Breast epithelium (tissue), 4 donors: ENCODE measurements around the gene RGS3. TPM values are rescaled to one million over a fixed set of nuclear protein-coding genes. Genes with fewer than 3 reads are reported as not detected.

Source experiments
- DNase-seq, 2 donors: peaks; one replicate each; pipeline ENCODE4 v3.0.0-alpha.2; 2019; ENCODE audit warnings: low spot score in 2 of 2
- H3K27ac ChIP-seq, 2 donors: fragments of 200-600 bp; sonication (generic) in 1 of 2; one replicate each; pipeline ENCODE4 v1.5.1; 2016 to 2019; ENCODE audit warnings: mild to moderate bottlenecking in 1 of 2
- H3K27me3 ChIP-seq, 2 donors: fragments of 200-600 bp; sonication (generic) in 1 of 2; one replicate each; pipeline versions ENCODE4 v1.5.1 to v1.6.0; 2017 to 2019; ENCODE audit warnings: control low read depth in 1 of 2, mild to moderate bottlenecking in 1 of 2
- H3K36me3 ChIP-seq: fragments of 200-600 bp; one replicate; pipeline ENCODE4 v1.5.1; 2019
- H3K4me1 ChIP-seq, 2 donors: fragments of 200-600 bp; sonication (generic); one replicate each; pipeline ENCODE4 v1.5.1; 2016 to 2019; ENCODE audit warnings: control low read depth in 1 of 2
- H3K4me3 ChIP-seq, 3 donors: fragments of 200-600 bp; sonication (generic); 1 replicate in 2 of 3; 2 replicates in 1 of 3; pipeline ENCODE4 v1.5.1; 2016 to 2019; ENCODE audit warnings: mild to moderate bottlenecking in 3 of 3, moderate library complexity in 2 of 3
- H3K9me3 ChIP-seq, 2 donors: fragments of 200-600 bp; sonication (generic) in 1 of 2; one replicate each; pipeline ENCODE4 v1.5.1; 2016 to 2019; ENCODE audit warnings: control low read depth in 1 of 2
- intact Hi-C: fragments of 100-400 bp; cut with DNase I; formaldehyde crosslinking; loops from one replicate; pipeline ENCODE4 v1.15.1; 2023; ENCODE audit warnings: low total_unique reads
- total RNA-seq, 3 donors: library from RNA; depleted of rRNA; stranded (reverse); fragments of >200 nt; gene quantifications; one replicate each; pipeline ENCODE4 v1.1.0, GENCODE V29; 2016
- TF ChIP-seq, protein P1 (sequence below), 3 donors: fragments of 450-650 bp; IDR thresholded peaks; one replicate each; pipeline ENCODE4 v1.5.1; 2016 to 2017; ENCODE audit warnings: antibody characterized with exemption in 3 of 3, mild to moderate bottlenecking in 3 of 3, moderate library complexity in 3 of 3

Gene RGS3
- total RNA-seq, 3 donors from 2014 or later: 31.7 to 49.0 (median 35.4) TPM

DNA sequence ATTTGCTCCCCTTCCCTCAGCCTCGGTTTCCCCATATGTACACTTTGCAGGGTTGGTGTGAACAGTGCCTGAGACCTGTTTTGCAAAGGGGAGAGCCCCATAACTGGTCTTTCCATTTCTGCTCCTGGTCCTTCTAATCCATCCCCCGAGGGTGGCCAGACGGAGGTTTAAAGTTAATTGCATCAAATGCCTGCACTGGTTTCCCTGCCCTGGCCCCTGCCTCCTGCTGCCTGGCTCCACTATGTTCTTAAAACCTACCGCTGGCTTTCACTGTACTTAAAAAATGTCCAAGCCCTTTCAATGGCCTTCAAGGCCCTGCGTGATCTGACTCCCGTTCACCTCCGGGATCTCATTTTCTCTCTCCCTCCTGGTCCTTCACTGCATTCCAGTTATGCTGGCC is 183.0 kb downstream of the RGS3 start:
- DNase-seq: peak in 1 of 2 donors; percentile 2
- Histone ChIP-seq H3K36me3 (no peaks in the 10 kb centered on the region), H3K9me3 (no peaks in the 10 kb centered on the region), H3K4me3 (no peak overlapping the region), H3K4me1 (no peaks in the 10 kb centered on the region), H3K27ac (no peak overlapping the region), H3K27me3 (no peaks in the 10 kb centered on the region)
- TF ChIP-seq, protein P1, sequence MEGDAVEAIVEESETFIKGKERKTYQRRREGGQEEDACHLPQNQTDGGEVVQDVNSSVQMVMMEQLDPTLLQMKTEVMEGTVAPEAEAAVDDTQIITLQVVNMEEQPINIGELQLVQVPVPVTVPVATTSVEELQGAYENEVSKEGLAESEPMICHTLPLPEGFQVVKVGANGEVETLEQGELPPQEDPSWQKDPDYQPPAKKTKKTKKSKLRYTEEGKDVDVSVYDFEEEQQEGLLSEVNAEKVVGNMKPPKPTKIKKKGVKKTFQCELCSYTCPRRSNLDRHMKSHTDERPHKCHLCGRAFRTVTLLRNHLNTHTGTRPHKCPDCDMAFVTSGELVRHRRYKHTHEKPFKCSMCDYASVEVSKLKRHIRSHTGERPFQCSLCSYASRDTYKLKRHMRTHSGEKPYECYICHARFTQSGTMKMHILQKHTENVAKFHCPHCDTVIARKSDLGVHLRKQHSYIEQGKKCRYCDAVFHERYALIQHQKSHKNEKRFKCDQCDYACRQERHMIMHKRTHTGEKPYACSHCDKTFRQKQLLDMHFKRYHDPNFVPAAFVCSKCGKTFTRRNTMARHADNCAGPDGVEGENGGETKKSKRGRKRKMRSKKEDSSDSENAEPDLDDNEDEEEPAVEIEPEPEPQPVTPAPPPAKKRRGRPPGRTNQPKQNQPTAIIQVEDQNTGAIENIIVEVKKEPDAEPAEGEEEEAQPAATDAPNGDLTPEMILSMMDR (IDR thresholded peaks at IDR 0.05): no peak
- intact Hi-C loops: no loop called here

Other genes with a start within 250 kb of the RGS3 start
- gene FKBP15, start 242.4 kb upstream of the RGS3 start, total RNA-seq: 10 to 100 TPM; 23.3 to 41.0 (median 36.8) TPM
- gene SLC31A1, start 242.2 kb upstream of the RGS3 start, total RNA-seq: 10 to 100 TPM; 13.9 to 24.4 (median 18.7) TPM
- gene CDC26, start 188.2 kb upstream of the RGS3 start, total RNA-seq: 10 to 100 TPM; 32.0 to 46.2 (median 39.1) TPM
- 10 to 100 TPM; 14.2 to 23.1 (median 18.4) TPM for gene PRPF4, start 188.1 kb upstream of the RGS3 start, total RNA-seq
- 1 to 10 TPM in 1 of 3 donors, under 1 TPM in 1, not detected in 1; 0.98 to 3.5 TPM for gene RNF183, start 160.4 kb upstream of the RGS3 start, total RNA-seq
- gene WDR31, start 123.5 kb upstream of the RGS3 start, total RNA-seq: 1 to 10 TPM; 1.9 to 4.0 (median 3.6) TPM
- 10 to 100 TPM in 2 of 3 donors, 1 to 10 TPM in 1; 1.1 to 35.3 (median 27.9) TPM for gene BSPRY, start 114.2 kb upstream of the RGS3 start, total RNA-seq
- gene HDHD3, start 86.7 kb upstream of the RGS3 start, total RNA-seq: 10 to 100 TPM; 24.5 to 66.9 (median 54.1) TPM
- gene ALAD, start 62.4 kb upstream of the RGS3 start, total RNA-seq: 10 to 100 TPM; 27.4 to 28.5 (median 28.3) TPM
- gene POLE3, start 53.1 kb upstream of the RGS3 start, total RNA-seq: 10 to 100 TPM; 34.2 to 46.1 (median 35.1) TPM
- gene C9orf43, start 53.0 kb upstream of the RGS3 start, total RNA-seq: 1 to 10 TPM in 1 of 3 donors, under 1 TPM in 2; 0.59 to 1.6 (median 0.66) TPM